Erythroblast (primary cell): ENCODE measurements around the gene CCL3.
"Not testable (repeated sequence)": the region's sequence is repeated elsewhere in the genome, so short reads cannot be mapped to it uniquely, and the experiment has no call there.

ENCODE experiments used
- DNase-seq, 2 experiments: peaks; one replicate each; lab custom pipeline; 2025; lab: John Stamatoyannopoulos, UW
- GATA1 ChIP-seq: IDR thresholded peaks from 2 replicates; pipeline ENCODE4 v1.6.1; 2011; ENCODE audit warnings: low read depth, mild to moderate bottlenecking, control low read depth, low read length, moderate library complexity
- POLR2A ChIP-seq: IDR thresholded peaks from 2 replicates; pipeline ENCODE4 v1.6.1; 2011; ENCODE audit warnings: mild to moderate bottlenecking, low read length

CCL3 gene

GRCh38 chr17:36085765-36086164, 4.2 kb downstream of the CCL3 start:
- DNase-seq: no peak
- TF ChIP-seq POLR2A: no peak
- TF ChIP-seq GATA1: no peak

DNA sequence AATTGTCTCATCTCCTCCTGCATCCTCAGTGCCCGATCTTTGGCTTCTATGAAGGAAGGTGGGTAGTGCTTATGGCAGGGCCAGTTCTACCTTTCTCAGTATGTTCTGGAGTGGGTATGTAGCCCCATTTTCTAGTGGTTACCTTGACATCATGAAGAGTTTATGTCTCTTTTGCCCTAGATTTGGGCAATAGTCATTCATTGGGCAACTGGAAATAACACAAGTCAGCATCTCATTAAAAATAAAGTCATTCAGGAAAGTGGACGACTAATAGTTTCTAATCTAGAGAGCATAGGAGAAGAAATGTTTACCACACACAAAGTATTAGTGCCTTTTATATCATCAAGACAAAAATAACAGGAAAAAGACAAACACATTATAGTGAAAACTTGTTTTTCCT, 6.3 kb downstream of the CCL3 start:
- DNase-seq: not testable (repeated sequence)

DNA sequence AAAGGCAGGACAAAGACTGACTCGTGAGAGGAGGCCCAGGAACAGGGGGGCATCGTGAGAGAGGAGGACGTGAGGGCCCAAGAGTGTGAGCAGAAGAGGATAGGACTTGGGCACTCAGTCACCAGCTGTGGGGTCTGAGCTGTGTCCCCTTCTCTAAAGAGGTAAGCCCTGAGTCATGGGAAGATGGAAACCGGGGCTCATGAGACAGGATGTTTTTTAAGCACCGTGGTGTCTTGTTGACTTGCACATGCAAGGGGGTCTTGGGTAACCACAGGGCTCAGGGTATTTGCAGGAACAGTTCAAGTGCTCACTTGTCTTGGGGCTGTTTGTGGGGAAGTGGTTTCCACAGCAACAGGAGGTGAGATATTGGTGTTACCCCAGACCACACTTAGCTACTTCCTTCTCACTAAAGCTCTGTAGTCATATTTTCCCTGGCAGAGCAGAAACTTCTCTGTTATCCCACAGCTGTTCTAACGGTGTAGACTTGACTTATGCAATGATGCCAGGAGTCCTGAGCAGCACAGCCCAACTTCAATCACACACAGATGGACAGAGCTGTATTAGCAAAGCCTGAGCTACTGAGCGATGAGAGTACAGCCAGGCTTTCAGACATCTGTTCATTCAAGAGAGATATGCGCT, 7.3 kb downstream of the CCL3 start:
- not testable (repeated sequence) for DNase-seq

- DNase-seq: not testable (repeated sequence)
Observed at GRCh38 chr17:36081681-36082471, 8.1 kb downstream of the CCL3 start.

DNA sequence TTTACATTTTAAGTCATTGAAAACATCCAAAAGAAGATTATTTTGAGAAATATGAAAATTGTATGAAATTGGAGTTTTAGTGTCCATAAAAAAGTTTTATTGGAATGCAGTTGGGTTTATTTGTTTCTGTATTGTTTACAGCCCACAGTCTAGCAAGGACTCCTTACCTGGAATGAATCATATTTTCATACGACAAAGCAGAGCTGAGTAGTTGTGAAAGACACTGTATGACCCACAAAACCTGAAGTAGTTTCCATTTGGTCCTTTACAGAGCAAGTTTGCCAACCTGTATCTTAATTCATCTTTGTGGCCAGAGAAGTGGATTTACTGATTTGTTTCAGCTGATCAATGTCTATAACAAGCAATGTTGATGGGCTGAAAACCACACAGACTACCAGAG, 15.6 kb downstream of the CCL3 start:
- TF ChIP-seq GATA1: no peak
- TF ChIP-seq POLR2A: no peak
- no peak for DNase-seq

- DNase-seq: peak; percentile 62 to 71
- TF ChIP-seq GATA1 (no peak), POLR2A (no peak)
Observed at GRCh38 chr17:36072431-36073121, 17.4 kb downstream of the CCL3 start.

- TF ChIP-seq POLR2A (peak; percentile 28), GATA1 (no peak)
- DNase-seq: no peak
Observed at GRCh38 chr17:36071751-36072150, 18.2 kb downstream of the CCL3 start.

GRCh38 chr17:36070427-36070826, 19.5 kb downstream of the CCL3 start:
- TF ChIP-seq POLR2A: no peak
- no peak for TF ChIP-seq GATA1
- DNase-seq: no peak

DNA sequence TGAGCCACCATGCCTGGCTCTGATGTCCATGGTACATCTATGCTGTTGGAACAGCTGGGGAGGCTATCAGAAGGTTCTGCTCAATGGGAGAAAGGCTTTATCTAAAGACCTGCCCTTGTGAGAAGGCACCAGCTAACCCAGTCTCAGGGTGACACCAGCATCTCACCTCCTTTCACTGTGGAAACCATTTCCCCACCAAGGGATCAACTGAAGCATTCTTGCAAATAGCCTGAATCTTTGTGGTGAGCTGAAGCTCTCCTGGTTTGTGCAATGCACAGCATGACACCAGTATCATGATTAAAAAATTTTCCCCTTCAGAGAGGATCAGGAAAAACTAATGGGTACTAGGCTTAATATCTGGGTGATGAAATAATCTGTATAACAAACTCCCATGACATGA, 20.8 kb downstream of the CCL3 start:
- DNase-seq: no peak
- TF ChIP-seq POLR2A: no peak
- TF ChIP-seq GATA1: no peak

DNA sequence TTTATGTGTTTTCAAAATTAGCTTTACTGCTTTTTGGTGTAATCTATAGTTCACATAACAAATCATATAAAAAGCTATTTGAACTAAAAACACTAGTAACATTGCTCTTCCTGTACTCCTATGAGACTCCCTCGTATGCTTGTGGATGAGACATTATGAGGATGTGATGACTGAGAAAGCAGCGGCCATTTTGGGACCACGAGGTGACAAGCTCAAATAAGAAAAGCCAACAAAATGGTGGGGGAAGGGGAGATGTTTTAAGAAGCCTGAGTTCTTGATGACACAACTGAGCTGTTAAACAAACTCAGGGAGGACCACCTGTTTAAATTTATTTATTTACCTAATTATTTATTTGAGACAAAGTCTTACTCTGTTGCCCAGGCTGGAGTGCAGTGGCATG, 21.4 kb downstream of the CCL3 start:
- no peak for DNase-seq
- TF ChIP-seq GATA1 (no peak), POLR2A (no peak)

DNA sequence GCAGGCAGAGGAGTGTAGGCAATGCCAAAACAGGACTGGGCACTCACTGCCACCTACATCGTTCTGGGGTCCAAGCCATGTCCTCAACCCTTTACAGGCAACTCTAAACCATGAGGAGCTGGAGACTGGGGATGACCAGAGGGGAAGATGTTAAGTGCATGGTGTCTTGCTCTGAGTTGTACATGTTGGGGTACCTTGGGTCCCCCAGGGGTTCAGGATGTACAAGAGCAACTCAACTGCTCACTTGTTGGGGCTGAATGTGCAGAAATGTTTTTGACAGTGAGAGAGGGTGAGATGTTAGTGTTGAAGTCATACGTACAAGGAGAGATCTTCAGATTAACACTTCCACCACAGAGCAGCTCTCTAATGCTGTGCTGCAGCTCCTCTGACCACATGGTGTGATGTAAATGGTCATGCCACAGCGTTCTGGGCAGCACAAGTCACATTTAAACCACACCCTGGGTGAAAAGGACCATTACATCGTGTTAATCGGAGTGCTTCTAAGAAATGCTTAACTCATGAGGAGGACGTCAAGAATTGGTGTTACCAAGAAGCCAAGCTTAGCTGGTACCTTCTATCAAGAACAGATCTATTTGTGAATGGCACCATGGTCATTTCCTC, 23.5 kb downstream of the CCL3 start:
- no peak for TF ChIP-seq GATA1
- peak; percentile 48 for TF ChIP-seq POLR2A
- no peak for DNase-seq

DNA sequence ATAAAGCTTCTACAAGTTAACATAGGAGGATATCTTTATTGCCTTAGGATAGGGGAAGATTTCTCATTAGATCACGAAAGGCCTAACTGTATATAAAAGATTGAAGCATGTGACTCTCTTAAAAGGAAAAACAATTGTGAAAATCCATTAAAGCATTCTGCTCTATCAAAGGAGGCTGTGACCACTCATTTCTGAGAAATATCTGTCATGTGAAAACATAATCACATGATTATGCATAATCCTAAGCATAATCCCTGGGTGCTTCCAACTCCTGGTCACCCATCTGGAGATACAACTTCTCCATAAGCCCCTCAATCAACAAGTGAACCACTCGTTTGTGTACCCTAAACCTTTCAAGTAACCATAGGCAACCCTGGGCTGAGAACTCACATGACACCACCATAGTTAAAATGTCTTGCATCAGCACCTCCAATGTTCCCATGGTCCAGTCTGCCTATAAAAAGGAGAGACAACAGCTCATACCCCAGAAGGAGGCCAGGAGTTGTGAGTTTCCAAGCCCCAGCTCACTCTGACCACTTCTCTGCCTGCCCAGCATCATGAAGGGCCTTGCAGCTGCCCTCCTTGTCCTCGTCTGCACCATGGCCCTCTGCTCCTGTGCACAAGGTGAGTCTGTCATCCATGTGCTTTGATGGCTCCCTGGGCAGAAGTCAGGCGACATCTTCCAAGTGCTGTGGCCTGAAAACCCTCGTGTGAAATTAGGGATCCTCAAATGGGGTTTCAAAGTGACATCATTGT, 26.0 kb downstream of the CCL3 start, which contains the start of gene CCL18:
Gene CCL18 (plus strand): TSS at position 487 of the 756 bp plus-strand sequence. CDS start 71 bp downstream, at position 558.
- DNase-seq: no peak
- TF ChIP-seq POLR2A (no peak), GATA1 (no peak)

DNA sequence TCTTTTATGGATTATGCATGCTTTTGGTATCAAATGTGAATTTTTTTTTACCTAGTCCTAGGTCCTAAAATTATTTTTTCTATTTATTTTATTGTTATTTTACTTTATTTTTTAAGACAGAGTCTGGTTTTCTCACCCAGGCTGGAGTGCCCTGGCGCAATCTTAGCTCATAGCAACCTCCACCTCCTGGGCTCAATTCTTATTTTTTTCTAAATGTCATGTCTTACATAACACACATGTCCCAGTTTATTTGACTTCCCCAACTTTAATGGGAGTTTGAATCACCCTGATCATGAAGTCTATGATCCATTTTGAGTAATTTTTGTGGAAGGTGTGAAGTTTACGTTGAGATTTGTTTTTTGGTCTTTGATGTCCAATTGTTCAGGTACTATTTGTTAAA, 29.1 kb downstream of the CCL3 start:
- no peak for DNase-seq
- TF ChIP-seq POLR2A (no peak), GATA1 (no peak)
